NCI-H187 treated with DMSO at 0.1 percent for 48 hours (cell line): ENCODE data around the gene RBM46.
"Not testable (repeated sequence)": the region's sequence is repeated elsewhere in the genome, so short reads cannot be mapped to it uniquely, and the experiment has no call there.

ENCODE experiments used
- DNase-seq: peaks from one replicate; lab custom pipeline; 2025; lab: John Stamatoyannopoulos, UW

The RBM46 gene

GRCh38 chr4:154838155-154838554, 57.1 kb downstream of the RBM46 start:
- no peak for DNase-seq

DNA sequence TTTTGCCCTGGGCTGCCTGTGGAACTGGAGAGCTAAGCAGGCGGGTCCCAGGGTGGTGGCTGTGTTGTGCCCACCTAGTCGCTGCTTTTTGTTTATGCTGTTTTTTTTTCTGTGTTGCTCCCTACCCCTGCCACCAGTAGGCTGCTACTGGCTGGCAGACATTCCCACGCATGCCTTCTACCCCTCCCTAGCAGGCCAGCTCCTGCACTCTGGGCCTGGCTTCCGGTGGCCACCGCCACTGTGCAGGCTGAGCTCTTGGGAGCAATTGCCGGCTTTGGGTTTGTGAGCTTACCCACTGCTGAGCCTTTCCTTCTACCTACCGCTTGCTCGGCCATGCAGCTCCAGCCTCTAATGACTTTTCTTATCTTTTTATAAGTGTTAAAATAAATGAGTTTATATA, 57.6 kb downstream of the RBM46 start:
- no peak for DNase-seq

DNA sequence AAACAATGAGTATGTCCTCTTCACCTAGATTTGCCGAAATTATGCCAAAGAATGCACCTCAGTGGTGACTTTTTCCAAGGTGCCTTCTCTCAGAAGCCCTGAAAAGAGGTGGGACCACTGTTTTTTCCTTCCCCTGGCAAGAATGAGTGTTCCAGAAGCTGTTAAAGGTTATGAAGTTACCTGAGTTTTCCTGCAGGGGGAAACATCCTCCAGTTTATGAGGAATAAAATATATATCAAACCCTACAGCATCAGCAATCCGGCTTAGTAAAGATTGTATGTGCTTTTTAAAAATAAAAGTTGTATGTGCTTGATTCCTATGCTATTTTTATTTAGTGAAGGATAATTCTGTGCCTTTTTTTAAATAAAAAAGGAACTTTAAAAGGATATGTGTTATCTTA, 73.3 kb downstream of the RBM46 start:
- no peak for DNase-seq

- no peak for DNase-seq
Observed at GRCh38 chr4:154858166-154858565, 77.1 kb downstream of the RBM46 start.

GRCh38 chr4:154868414-154869194, 87.5 kb downstream of the RBM46 start:
- DNase-seq, result no peak

DNA sequence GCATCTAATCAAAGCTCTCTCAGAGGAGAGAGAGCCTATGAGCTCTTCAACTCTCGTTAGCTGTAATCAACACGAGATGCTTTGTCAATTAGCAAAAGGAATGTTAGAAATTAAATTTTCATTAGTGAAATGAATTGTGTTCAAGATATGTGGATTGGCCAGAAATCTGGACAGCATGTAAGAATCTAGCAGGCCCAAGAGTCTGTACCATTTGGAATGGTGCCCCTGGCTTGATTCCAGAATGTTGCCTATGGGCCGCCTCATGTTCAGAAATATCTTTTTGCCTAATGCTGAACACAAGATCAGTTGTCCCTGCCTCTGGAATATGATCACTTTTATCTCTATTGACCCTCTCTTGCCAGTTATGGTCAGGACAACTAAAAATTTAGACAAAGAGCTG, 88.2 kb downstream of the RBM46 start:
- DNase-seq, result no peak

GRCh38 chr4:154872198-154872597, 91.1 kb downstream of the RBM46 start:
- DNase-seq, result no peak

- DNase-seq, result not testable (repeated sequence)
Observed at GRCh38 chr4:154874049-154874448, 93.0 kb downstream of the RBM46 start.

DNA sequence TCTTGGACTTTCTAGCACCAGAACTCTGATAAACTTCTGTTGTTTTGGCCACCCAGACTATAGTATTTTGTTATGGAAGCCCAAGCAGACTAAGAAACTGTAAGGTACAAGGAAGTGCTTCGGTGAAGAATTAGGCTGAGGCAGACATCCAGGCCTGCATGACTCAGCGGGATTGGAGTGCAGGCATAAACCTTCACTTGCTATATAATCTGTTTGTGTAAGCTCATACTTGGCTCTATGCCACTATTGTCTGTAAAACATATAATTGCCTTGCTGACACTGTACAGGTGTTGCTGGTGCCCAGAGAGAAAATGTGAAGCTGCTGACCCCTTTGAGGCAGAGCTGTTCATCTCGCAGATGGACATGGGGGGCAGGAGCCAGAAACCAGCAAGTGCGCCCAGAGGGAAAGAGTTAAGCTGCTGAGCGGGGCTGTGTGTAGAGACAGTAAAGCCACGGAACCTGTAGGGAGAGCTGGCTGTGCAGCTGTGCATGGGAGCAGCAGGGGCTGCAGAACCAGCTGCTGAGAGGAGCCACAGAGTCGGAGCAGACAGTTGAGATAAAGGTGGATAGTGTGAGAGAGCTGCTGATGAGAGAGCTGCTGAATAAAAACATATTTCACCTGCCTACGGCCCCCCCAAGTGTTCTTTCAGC, 96.2 kb downstream of the RBM46 start:
- no peak for DNase-seq
